Right hindlimb (tissue), 1 donor: ENCODE data around the gene BCAN.
A peak's percentile ranks its signal among the peaks of the same experiment; 100 is the strongest.

Experiments
- DNase-seq: peaks from one replicate; pipeline ENCODE4 v3.0.0-alpha.2; 2018

The BCAN gene

GRCh38 chr1:156681196-156681960, 39.5 kb downstream of the BCAN start:
- no peak for DNase-seq

GRCh38 chr1:156682166-156682890, 40.4 kb downstream of the BCAN start:
- DNase-seq = no peak

- no peak for DNase-seq
Observed at GRCh38 chr1:156684227-156684782, 42.4 kb downstream of the BCAN start.

GRCh38 chr1:156689035-156689952, 47.4 kb downstream of the BCAN start:
- peak; percentile 90 for DNase-seq

- no peak for DNase-seq
Observed at GRCh38 chr1:156689953-156690674, 48.2 kb downstream of the BCAN start.

- DNase-seq = no peak
Observed at GRCh38 chr1:156690675-156691036, 48.7 kb downstream of the BCAN start.

GRCh38 chr1:156691191-156691590, 49.3 kb downstream of the BCAN start:
- DNase-seq = no peak

- DNase-seq = peak; percentile 54
Observed at GRCh38 chr1:156691665-156692440, 49.9 kb downstream of the BCAN start.

GRCh38 chr1:156692441-156692924, 50.6 kb downstream of the BCAN start:
- DNase-seq = no peak

- DNase-seq = peak; percentile 57
Observed at GRCh38 chr1:156692925-156693847, 51.3 kb downstream of the BCAN start.

- no peak for DNase-seq
Observed at GRCh38 chr1:156693848-156694689, 52.2 kb downstream of the BCAN start.

GRCh38 chr1:156694690-156694962, 52.7 kb downstream of the BCAN start:
- DNase-seq = no peak

GRCh38 chr1:156696755-156697154, 54.8 kb downstream of the BCAN start:
- no peak for DNase-seq

GRCh38 chr1:156697481-156697880, 55.6 kb downstream of the BCAN start:
- DNase-seq = no peak

- no peak for DNase-seq
Observed at GRCh38 chr1:156698995-156699394, 57.1 kb downstream of the BCAN start.

GRCh38 chr1:156700736-156701531, 59.0 kb downstream of the BCAN start:
- no peak for DNase-seq

- no peak for DNase-seq
Observed at GRCh38 chr1:156703336-156703735, 61.4 kb downstream of the BCAN start.

- no peak for DNase-seq
Observed at GRCh38 chr1:156703741-156704140, 61.8 kb downstream of the BCAN start.
